ENCODE data around the gene MAGI2. TPM values are rescaled to one million over a fixed set of nuclear protein-coding genes. Genes with fewer than 3 reads are reported as not detected.

The MAGI2 gene
- total and polyA plus RNA-seq, 2 donors (not counting 3 experiments of a cell fraction or from before 2014, with no cell fraction given): 0.28 to 6.0 TPM

- dilution Hi-C loops (cut with MboI; ENCODE audit: extremely low pct_ligation_motif_present, low sequenced_read_pairs): no loop called here
- Histone ChIP-seq H3K36me3 (ENCODE audit: control insufficient read depth in 2 of 2, extremely low read depth in 1 of 2, insufficient read depth in 2 of 2, low read length in 2 of 2) (no peaks in the 10 kb centered on the region), H3K9me3 (replicated peaks; ENCODE audit: control insufficient read depth, insufficient read depth, low read length) (no peaks in the 10 kb centered on the region), H3K4me2 (ENCODE audit: insufficient read depth, low read length) (no peak overlapping the region), H2AFZ (ENCODE audit: low read depth, low read length) (no peak overlapping the region), H3K79me2 (ENCODE audit: control insufficient read depth, insufficient read depth, low read length) (no peaks in the 10 kb centered on the region), H3K4me1 (ENCODE audit: control insufficient read depth, extremely low read depth, insufficient read depth, low read length) (no peaks in the 10 kb centered on the region), H3K27me3 (ENCODE audit: control insufficient read depth in 2 of 2, insufficient read depth in 2 of 2, low read length in 2 of 2) (no peaks in the 10 kb centered on the region), H3K9me1 (replicated peaks; ENCODE audit: control insufficient read depth, extremely low read depth, insufficient read depth, low read length) (no peaks in the 10 kb centered on the region), H4K20me1 (replicated peaks; ENCODE audit: control insufficient read depth, extremely low read depth, insufficient read depth, low read length) (no peaks in the 10 kb centered on the region), H3K9ac (replicated peaks; ENCODE audit: extremely low read depth, insufficient read depth, low read length) (no peak overlapping the region), H3K4me3 (replicated peaks in 1 of 3; ENCODE audit: insufficient read depth in 1 of 3, low read depth in 1 of 3, low read length in 3 of 3) (no peak overlapping the region), H3K27ac (ENCODE audit: insufficient read depth, low read depth, low read length) (no peak overlapping the region)
- intact Hi-C loops (cut with micrococcal nuclease): no loop called here
- DNase-seq (ENCODE audit: low read depth, low spot score) (no peak), FAIRE-seq (no peak)
- ChIA-PET CTCF (interaction anchor here (0.6 kb wide), 1 partner anchor 749 kb away, joined by 4 read pairs; the partner anchor contains the start of gene GSAP), POLR2A (no interaction called here)
- TF ChIP-seq POLR2A (IDR thresholded peaks at IDR 0.05; ENCODE audit: low read depth, low read length) (no peak), FOS (IDR thresholded peaks at IDR 0.05; ENCODE audit: borderline replicate concordance, insufficient read depth, low read length) (no peak), JUN (IDR thresholded peaks at IDR 0.05; ENCODE audit: borderline replicate concordance, insufficient read depth, insufficient read length, low read depth) (no peak), GATA2 (IDR thresholded peaks at IDR 0.05; ENCODE audit: insufficient read depth, insufficient read length, low read depth, low read length) (no peak), MAX (IDR thresholded peaks at IDR 0.05; ENCODE audit: insufficient read depth, insufficient read length) (no peak), POLR2AphosphoS5 (IDR thresholded peaks at IDR 0.05; ENCODE audit: insufficient read depth, low read depth, low read length) (no peak), MYC (IDR thresholded peaks at IDR 0.05; ENCODE audit: low read depth, low read length) (no peak), CTCF (IDR thresholded peaks at IDR 0.05; ENCODE audit: extremely low read depth in 1 of 2, insufficient read depth in 1 of 2, low read depth in 1 of 2, low read length in 2 of 2) (no peak), EZH2 (IDR thresholded peaks at IDR 0.05; ENCODE audit: borderline replicate concordance, low read depth, low read length, severe bottlenecking) (no peak)
- no TSS peak for BruUV-seq (replicated peaks)
Measured at GRCh38 chr7:78165454-78165853, 1288.0 kb downstream of the MAGI2 start.
